ENCODE data around the gene IL2RG.

The IL2RG gene

DNA sequence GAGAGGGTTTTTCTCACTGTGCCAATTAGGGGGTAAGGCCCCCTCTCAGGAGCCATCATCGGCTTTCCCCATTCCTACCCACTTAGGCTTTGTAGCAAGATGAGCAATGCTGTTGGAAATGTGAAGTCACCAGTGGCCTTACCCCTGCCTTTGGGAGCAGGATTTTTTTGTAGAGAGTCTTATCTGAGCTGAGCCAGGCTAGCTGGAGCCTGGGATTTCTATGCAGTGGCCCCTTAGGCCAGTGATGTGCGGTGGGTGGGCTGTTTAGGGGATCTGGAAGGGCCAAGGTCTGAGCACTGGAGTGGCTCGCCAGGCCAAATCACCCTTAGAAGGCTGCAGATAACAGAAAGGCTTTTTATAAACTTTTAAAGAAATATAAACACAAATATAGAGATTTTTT, 9.1 kb downstream of the IL2RG start:
- DNase-seq (ENCODE audit: low read depth in 2 of 2), result no peak
- TF ChIP-seq, protein P1, sequence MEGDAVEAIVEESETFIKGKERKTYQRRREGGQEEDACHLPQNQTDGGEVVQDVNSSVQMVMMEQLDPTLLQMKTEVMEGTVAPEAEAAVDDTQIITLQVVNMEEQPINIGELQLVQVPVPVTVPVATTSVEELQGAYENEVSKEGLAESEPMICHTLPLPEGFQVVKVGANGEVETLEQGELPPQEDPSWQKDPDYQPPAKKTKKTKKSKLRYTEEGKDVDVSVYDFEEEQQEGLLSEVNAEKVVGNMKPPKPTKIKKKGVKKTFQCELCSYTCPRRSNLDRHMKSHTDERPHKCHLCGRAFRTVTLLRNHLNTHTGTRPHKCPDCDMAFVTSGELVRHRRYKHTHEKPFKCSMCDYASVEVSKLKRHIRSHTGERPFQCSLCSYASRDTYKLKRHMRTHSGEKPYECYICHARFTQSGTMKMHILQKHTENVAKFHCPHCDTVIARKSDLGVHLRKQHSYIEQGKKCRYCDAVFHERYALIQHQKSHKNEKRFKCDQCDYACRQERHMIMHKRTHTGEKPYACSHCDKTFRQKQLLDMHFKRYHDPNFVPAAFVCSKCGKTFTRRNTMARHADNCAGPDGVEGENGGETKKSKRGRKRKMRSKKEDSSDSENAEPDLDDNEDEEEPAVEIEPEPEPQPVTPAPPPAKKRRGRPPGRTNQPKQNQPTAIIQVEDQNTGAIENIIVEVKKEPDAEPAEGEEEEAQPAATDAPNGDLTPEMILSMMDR (IDR thresholded peaks at IDR 0.05; ENCODE audit: low read depth, low read length), result no peak
- no peak overlapping the region for H3K4me3 ChIP-seq (replicated peaks in 1 of 2; ENCODE audit: low read depth in 2 of 2, low read length in 2 of 2)

DNA sequence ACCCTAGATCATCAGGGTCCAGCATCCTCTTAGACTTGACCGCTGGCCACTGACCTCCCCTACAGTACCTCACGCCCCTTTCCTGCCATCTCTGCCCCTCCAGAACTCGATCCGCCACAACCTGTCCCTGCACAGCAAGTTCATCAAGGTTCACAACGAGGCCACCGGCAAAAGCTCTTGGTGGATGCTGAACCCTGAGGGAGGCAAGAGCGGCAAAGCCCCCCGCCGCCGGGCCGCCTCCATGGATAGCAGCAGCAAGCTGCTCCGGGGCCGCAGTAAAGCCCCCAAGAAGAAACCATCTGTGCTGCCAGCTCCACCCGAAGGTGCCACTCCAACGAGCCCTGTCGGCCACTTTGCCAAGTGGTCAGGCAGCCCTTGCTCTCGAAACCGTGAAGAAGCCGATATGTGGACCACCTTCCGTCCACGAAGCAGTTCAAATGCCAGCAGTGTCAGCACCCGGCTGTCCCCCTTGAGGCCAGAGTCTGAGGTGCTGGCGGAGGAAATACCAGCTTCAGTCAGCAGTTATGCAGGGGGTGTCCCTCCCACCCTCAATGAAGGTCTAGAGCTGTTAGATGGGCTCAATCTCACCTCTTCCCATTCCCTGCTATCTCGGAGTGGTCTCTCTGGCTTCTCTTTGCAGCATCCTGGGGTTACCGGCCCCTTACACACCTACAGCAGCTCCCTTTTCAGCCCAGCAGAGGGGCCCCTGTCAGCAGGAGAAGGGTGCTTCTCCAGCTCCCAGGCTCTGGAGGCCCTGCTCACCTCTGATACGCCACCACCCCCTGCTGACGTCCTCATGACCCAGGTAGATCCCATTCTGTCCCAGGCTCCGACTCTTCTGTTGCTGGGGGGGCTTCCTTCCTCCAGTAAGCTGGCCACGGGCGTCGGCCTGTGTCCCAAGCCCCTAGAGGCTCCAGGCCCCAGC, 10.5 kb downstream of the IL2RG start:
- DNase-seq (ENCODE audit: low read depth in 2 of 2), result no peak
- TF ChIP-seq, protein P1 (IDR thresholded peaks at IDR 0.05; ENCODE audit: low read depth, low read length), result no peak
- no peak overlapping the region for H3K4me3 ChIP-seq (replicated peaks in 1 of 2; ENCODE audit: low read depth in 2 of 2, low read length in 2 of 2)

DNA sequence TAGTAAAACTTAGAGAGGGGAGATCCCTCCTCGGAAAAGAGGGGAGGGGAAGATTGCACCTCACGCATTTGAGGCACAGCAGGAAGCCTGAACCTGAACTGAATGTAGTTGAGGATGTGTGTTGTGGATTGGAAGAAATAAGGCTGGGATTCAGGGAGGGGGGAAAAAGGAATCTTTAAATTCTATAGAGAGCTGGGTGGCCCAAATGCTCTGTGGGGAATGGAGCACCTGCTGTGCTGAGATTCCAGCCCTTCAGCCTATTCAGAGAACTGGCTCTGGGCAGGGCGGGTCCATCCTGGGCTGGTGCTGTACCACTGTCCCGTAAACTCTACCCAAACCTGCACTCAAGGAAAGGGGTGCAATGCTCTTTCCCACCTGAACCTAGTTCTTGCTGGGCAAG, 11.6 kb downstream of the IL2RG start:
- DNase-seq (ENCODE audit: low read depth in 2 of 2), result no peak
- H3K4me3 ChIP-seq (replicated peaks in 1 of 2; ENCODE audit: low read depth in 2 of 2, low read length in 2 of 2), result no peak overlapping the region
- TF ChIP-seq, protein P1 (IDR thresholded peaks at IDR 0.05; ENCODE audit: low read depth, low read length), result no peak

DNA sequence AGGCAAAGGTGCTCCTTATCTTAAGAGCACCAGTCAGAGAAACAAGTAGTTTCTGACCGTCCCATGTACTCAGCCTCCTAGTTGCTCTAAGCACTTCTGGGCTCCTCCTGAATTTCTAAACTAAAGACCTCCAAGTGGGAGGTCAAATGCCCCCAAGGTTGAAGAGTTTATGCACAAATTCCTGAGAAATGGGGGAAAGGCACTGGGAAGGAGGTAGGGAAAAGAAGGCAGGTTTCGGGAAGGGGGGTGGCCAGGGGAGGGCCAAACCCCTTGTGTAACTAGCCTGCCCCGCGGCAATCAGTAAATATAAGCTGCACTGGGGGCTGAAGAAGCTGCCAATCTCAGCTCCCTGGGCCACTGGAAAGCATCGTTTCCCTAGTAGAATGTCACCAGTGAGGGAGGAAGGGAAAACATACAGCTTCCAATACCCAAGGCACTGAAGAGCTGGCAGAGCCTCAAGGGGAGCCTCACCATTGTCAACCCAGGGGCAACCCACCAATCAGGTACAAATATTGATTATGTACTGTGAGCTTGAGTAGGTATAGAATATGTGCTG, 12.3 kb downstream of the IL2RG start:
- DNase-seq (ENCODE audit: low read depth in 2 of 2), result no peak
- no peak overlapping the region for H3K4me3 ChIP-seq (replicated peaks in 1 of 2; ENCODE audit: low read depth in 2 of 2, low read length in 2 of 2)
- TF ChIP-seq, protein P1 (IDR thresholded peaks at IDR 0.05; ENCODE audit: low read depth, low read length), result no peak

DNA sequence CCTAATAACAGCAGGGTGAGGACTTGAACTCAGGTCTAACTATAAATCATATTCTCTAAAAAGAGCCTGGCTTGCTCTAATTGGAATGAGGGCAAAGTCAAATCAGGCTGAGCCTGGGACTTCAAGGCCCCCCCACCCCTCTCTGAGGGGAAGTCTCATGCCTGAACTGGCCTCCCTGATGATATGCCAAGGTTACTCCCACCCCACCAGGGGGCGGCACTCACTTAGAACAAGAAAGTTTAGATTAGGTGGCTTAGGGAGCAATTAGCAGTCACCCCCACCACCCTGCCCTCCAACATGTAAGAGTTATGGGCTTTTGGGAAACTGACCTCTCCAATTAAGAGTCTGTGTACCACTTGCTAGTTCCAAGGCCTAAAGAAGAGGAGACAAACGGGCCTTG, 13.1 kb downstream of the IL2RG start:
- TF ChIP-seq, protein P1 (IDR thresholded peaks at IDR 0.05; ENCODE audit: low read depth, low read length), result peak; percentile 40
- peak; percentile 45 to 63 for DNase-seq (ENCODE audit: low read depth in 2 of 2)
- H3K4me3 ChIP-seq (replicated peaks in 1 of 2; ENCODE audit: low read depth in 2 of 2, low read length in 2 of 2), result no peak overlapping the region

DNA sequence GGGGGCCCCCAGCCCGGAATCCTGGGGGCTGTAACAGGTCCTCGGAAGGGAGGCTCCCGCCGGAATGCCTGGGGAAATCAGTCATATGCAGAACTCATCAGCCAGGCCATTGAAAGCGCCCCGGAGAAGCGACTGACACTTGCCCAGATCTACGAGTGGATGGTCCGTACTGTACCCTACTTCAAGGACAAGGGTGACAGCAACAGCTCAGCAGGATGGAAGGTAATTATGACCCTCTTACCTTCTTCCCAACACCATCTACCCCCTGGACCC, 14.7 kb downstream of the IL2RG start:
- TF ChIP-seq, protein P1 (IDR thresholded peaks at IDR 0.05; ENCODE audit: low read depth, low read length), result no peak
- peak overlapping the region; percentile 57 to 61 for H3K4me3 ChIP-seq (replicated peaks in 1 of 2; ENCODE audit: low read depth in 2 of 2, low read length in 2 of 2)
- no peak for DNase-seq (ENCODE audit: low read depth in 2 of 2)

Data from cardiac fibroblast (primary cell).